Hypothalamus (tissue), 51 donors: ENCODE measurements around the gene AQP3.
"Not testable (repeated sequence)": the region's sequence is repeated elsewhere in the genome, so short reads cannot be mapped to it uniquely, and the experiment has no call there.

ENCODE experiments used
- DNase-seq, 51 donors: peaks; one replicate each; lab custom pipeline; 2025; lab: John Stamatoyannopoulos, UW

The AQP3 gene

GRCh38 chr9:33465596-33466564 lies 18.5 kb upstream of the AQP3 start:
- DNase-seq, result no peak

- DNase-seq, result no peak
These were observed 17.7 kb upstream of the AQP3 start for GRCh38 chr9:33465096-33465495.

DNA sequence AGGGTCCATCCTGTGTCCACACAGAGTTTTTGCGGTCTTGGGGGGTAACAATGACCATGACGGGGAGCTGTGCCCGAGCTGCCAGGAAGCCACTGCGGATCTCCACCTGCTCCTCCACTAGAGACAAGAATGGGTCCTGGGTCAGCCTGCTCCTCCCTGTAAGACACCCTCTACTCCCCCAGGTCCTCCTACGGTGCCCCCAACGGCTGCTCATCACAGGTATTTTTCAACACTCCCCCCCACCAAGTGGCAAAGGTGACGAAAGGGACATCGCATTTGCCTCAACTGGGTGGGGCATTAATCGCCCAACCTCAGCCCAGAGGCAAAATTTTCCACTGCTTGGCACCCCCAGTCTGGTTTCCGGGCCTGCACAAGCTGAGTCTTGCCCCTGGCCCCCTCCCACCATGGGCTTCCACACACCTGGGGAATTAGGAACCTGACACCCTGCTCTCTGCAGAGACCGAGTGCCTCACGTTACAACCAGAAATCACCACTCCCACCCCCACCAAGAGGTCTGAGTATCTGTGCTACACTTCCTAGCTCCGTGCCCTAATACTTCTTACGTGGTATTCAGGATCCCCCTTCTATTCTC lies 16.7 kb upstream of the AQP3 start:
- DNase-seq, result no peak

DNA sequence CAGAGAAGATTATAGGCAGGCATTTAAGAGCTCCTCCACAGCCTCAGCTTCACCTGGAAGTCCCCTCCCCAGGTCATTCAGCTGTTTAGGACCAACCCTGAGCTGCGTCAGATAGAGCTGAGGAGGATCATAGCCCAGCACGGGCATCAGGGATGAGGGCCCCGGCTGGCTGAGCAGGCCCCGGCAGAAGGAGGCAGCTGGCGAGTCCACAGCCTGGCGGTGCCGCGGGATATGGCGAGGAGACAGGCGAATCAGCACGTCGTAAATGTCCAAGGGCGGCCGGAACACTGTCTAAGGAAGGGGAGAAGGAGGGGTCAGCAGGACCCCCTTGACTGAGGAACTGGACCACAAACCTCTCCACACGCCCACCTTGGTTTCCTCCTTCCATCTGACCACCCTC lies 15.8 kb upstream of the AQP3 start:
- DNase-seq, result no peak

- no peak for DNase-seq
These were observed 14.1 kb upstream of the AQP3 start for GRCh38 chr9:33461492-33461891.

DNA sequence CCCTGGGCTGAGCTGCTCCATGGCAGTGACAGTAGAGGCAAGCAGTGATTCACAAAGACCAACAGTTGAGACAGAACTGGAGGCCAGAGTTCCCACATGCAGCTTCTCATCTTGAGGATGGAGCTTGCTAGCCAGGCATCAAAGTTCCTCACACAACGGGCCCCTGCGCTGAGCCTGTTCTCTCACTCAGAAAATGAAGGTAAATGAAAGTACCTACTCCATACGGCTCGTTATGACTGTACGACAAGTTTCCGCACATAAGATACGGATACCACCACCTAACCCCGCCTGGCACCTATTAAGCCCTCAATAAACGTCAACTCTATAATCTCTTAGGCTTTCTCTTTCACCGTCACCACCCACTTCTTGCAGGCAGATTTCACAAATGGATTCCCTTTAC lies 13.5 kb upstream of the AQP3 start:
- DNase-seq, result no peak

GRCh38 chr9:33459115-33459514 lies 11.7 kb upstream of the AQP3 start:
- DNase-seq, result no peak

DNA sequence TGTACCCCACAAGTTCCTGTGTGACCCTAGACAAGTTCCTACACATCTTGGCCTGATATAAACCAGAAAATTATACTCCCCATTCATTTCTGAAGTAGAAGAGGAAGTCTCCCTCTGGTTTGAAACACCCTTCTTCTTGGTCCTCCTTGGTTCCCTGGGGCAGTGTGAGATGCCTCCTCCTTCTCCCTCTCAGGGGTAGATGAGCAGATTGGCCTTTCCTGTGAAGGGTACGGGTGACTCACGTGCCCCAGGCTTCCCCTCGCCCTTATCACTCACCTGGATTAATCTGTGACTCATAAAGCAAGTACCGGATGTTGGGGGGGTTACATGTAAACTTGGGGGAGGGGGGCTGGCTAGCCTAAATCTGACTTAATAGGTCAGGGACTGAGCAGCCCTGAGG lies 11.1 kb upstream of the AQP3 start:
- DNase-seq, result no peak

- no peak for DNase-seq
These were observed 8.6 kb upstream of the AQP3 start for GRCh38 chr9:33455945-33456344.

DNA sequence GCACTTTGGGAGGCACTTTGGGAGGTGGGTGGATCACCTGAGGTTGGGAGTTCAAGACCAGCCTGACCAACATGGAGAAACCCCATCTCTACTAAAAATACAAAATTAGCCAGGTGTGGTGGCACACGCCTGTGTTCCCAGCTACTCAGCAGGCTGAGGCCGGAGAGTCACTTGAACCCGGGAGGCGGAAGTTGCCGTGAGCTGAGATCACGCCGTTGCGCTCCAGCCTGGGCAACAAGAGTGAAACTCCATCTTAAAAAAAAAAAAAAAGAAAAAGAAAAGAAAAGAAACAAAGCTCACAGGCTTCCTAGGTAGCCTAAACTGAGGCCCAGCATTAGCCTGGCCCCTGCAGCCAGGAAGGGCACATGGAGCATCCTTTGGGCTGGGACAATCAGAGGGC lies 8.1 kb upstream of the AQP3 start:
- not testable (repeated sequence) for DNase-seq

GRCh38 chr9:33454661-33455026 lies 7.3 kb upstream of the AQP3 start:
- not testable (repeated sequence) for DNase-seq

GRCh38 chr9:33453999-33454660 lies 6.7 kb upstream of the AQP3 start:
- DNase-seq, result no peak

DNA sequence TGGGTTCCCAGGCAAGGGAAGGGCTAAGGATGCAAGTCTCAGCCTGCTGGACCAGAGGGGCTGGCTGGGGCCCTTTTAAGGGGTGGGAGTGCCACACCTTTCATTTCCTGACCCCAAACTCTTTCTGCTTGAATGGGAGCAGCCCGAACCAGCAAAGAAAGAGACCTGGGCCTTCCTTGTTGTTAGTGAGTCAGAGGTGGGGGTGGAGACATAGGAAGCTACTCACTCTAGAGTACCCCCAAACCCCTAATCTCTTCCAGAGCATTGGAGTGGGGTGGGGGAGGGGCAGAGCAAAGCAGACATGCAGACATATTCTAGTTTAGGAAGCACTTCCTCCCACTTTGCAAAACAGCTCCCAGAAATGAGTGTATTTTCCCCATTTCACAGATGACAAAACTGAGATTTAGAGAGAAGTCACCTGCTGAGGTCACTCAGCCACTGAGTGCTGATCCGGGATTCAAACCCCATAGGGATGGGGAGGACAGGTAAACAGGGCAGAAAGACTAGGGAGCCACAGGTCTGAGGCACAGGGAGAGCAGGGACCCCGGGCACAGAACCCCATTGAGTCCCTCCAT lies 6.0 kb upstream of the AQP3 start:
- DNase-seq, result no peak

GRCh38 chr9:33452828-33453271 lies 5.5 kb upstream of the AQP3 start:
- DNase-seq, result peak in 13 of 51 donors; percentile 5 to 15 (median 9)

- no peak for DNase-seq
These were observed 3.3 kb upstream of the AQP3 start for GRCh38 chr9:33450621-33451146.

GRCh38 chr9:33449715-33450114 lies 2.3 kb upstream of the AQP3 start:
- DNase-seq, result no peak

GRCh38 chr9:33447799-33448553 lies 583 bp upstream of the AQP3 start:
- no peak for DNase-seq

- DNase-seq, result peak in 1 of 51 donors; percentile 52
These were observed 1.0 kb downstream of the AQP3 start for GRCh38 chr9:33446240-33446945.

- DNase-seq, result no peak
These were observed 1.8 kb downstream of the AQP3 start for GRCh38 chr9:33445389-33446239.
